Activated CD8-positive, alpha-beta memory T cell treated with anti-CD3 and anti-CD28 coated beads for 24 hours (primary cell): ENCODE measurements around the gene CACNA1A.
"Not testable (repeated sequence)": the region's sequence is repeated elsewhere in the genome, so short reads cannot be mapped to it uniquely, and the experiment has no call there.

Experiments used
- DNase-seq: peaks from one replicate; pipeline ENCODE4 v3.0.0-alpha.2; 2020

The CACNA1A gene

GRCh38 chr19:13267889-13268288 lies 238.4 kb downstream of the CACNA1A start:
- no peak for DNase-seq

GRCh38 chr19:13267131-13267530 lies 239.1 kb downstream of the CACNA1A start:
- no peak for DNase-seq

- DNase-seq = no peak
These were observed 243.8 kb downstream of the CACNA1A start for GRCh38 chr19:13262450-13262849.

GRCh38 chr19:13260883-13261653 lies 245.2 kb downstream of the CACNA1A start:
- peak; percentile 71 for DNase-seq

- no peak for DNase-seq
These were observed 249.4 kb downstream of the CACNA1A start for GRCh38 chr19:13256918-13257317.

GRCh38 chr19:13256398-13256797 lies 249.9 kb downstream of the CACNA1A start:
- DNase-seq = not testable (repeated sequence)

- no peak for DNase-seq
These were observed 250.6 kb downstream of the CACNA1A start for GRCh38 chr19:13255719-13256059.

- DNase-seq = no peak
These were observed 251.1 kb downstream of the CACNA1A start for GRCh38 chr19:13255041-13255718.

GRCh38 chr19:13252569-13253335 lies 253.5 kb downstream of the CACNA1A start:
- no peak for DNase-seq

- DNase-seq = no peak
These were observed 261.4 kb downstream of the CACNA1A start for GRCh38 chr19:13244920-13245319.

GRCh38 chr19:13241231-13242104 lies 264.8 kb downstream of the CACNA1A start:
- peak; percentile 69 for DNase-seq

- no peak for DNase-seq
These were observed 265.8 kb downstream of the CACNA1A start for GRCh38 chr19:13240312-13241022.

- no peak for DNase-seq
These were observed 267.3 kb downstream of the CACNA1A start for GRCh38 chr19:13238891-13239534.

GRCh38 chr19:13234518-13234917 lies 271.8 kb downstream of the CACNA1A start:
- DNase-seq = peak; percentile 80

- no peak for DNase-seq
These were observed 274.6 kb downstream of the CACNA1A start for GRCh38 chr19:13231663-13232062.

GRCh38 chr19:13229246-13229645 lies 277.0 kb downstream of the CACNA1A start:
- no peak for DNase-seq

- DNase-seq = no peak
These were observed 277.7 kb downstream of the CACNA1A start for GRCh38 chr19:13228561-13228960.

GRCh38 chr19:13226983-13227382 lies 279.3 kb downstream of the CACNA1A start:
- DNase-seq = no peak

GRCh38 chr19:13225973-13226865 lies 280.1 kb downstream of the CACNA1A start:
- no peak for DNase-seq

GRCh38 chr19:13225085-13225484 lies 281.2 kb downstream of the CACNA1A start:
- no peak for DNase-seq
